H1 (cell line): ENCODE data around the gene FAAP100. TPM values are rescaled to one million over a fixed set of nuclear protein-coding genes. Genes with fewer than 3 reads are reported as not detected.

Source experiments
- CTCF ChIA-PET: fragments of 300-600 bp; sonication (Branson Sonifier 250); formaldehyde crosslinking; loops from one replicate; lab custom pipeline; 2021; ENCODE audit not compliant: partially characterized antibody; lab: Charles Lee
- POLR2A ChIA-PET: fragments of 300-600 bp; sonication (Branson Sonifier 250); formaldehyde crosslinking; loops from one replicate; lab custom pipeline; 2021; ENCODE audit warnings: inconsistent platforms; ENCODE audit not compliant: partially characterized antibody; lab: Charles Lee
- DNase-seq, 2 experiments: peaks; one replicate each; pipeline versions ENCODE4 v3.0.0 to v3.0.0-alpha.2; 2010 to 2022; ENCODE audit warnings: low spot score in 2 of 2, low read depth in 1 of 2, mixed read lengths in 1 of 2
- FAIRE-seq: peaks from 2 replicates; lab custom pipeline; 2011; peaks lifted over from hg19 to GRCh38; lab: Jason Lieb, UNC
- H2AFZ ChIP-seq: 2 replicates; pipeline ENCODE4 v1.8.1; 2012; ENCODE audit warnings: low read length, inconsistent platforms
- H2AK5ac ChIP-seq: 2 replicates; pipeline ENCODE4 v1.6.1; 2013; ENCODE audit warnings: low read depth, low read length
- H2BK120ac ChIP-seq: replicated peaks from 2 replicates; pipeline ENCODE3; 2013; ENCODE audit warnings: low read depth, low read length, inconsistent platforms
- H2BK12ac ChIP-seq: 2 replicates; pipeline ENCODE4 v1.6.1; 2013; ENCODE audit warnings: low read depth, low read length
- H2BK15ac ChIP-seq: 2 replicates; pipeline ENCODE4 v1.6.1; 2013; ENCODE audit warnings: low read length
- H2BK20ac ChIP-seq: 2 replicates; pipeline ENCODE4 v1.6.1; 2013; ENCODE audit warnings: low read length
- H2BK5ac ChIP-seq: 2 replicates; pipeline ENCODE4 v1.6.1; 2013; ENCODE audit warnings: low read depth, low read length
- H3K14ac ChIP-seq: 2 replicates; pipeline ENCODE4 v1.6.1; 2013; ENCODE audit warnings: inconsistent platforms; ENCODE audit not compliant: insufficient read length
- H3K18ac ChIP-seq: 2 replicates; pipeline ENCODE4 v1.6.1; 2013; ENCODE audit warnings: low read length; ENCODE audit errors: extremely low read depth
- H3K23ac ChIP-seq: 2 replicates; pipeline ENCODE4 v1.6.1; 2013; ENCODE audit warnings: inconsistent platforms; ENCODE audit not compliant: insufficient read length
- H3K23me2 ChIP-seq: 2 replicates; pipeline ENCODE4 v1.6.1; 2013; ENCODE audit warnings: low read depth, low read length
- H3K27ac ChIP-seq: 2 replicates; pipeline ENCODE4 v1.6.1; 2011; ENCODE audit warnings: low read depth, low read length, inconsistent platforms
- H3K27me3 ChIP-seq, 4 experiments: replicated peaks in 1 of 4; 1 replicate in 1 of 4; 2 replicates in 3 of 4; pipeline versions ENCODE4 v1.6.1 to v1.8.1; 2011 to 2013; ENCODE audit warnings: low read length in 3 of 4, mild to moderate bottlenecking in 3 of 4, inconsistent platforms in 2 of 4, mixed read lengths in 2 of 4, moderate library complexity in 1 of 4; ENCODE audit not compliant: control insufficient read depth in 3 of 4, insufficient read depth in 3 of 4; ENCODE audit errors: extremely low read depth in 1 of 4
- H3K36me3 ChIP-seq, 4 experiments: 2 replicates each; pipeline versions ENCODE4 v1.6.1 to v1.8.1; 2011 to 2013; ENCODE audit warnings: mild to moderate bottlenecking in 4 of 4, low read length in 3 of 4, moderate library complexity in 2 of 4, control low read depth in 1 of 4, inconsistent platforms in 1 of 4; ENCODE audit not compliant: insufficient read depth in 4 of 4, control insufficient read depth in 2 of 4
- H3K4ac ChIP-seq: replicated peaks from 2 replicates; pipeline ENCODE3; 2013; ENCODE audit warnings: low read length, low read depth, mixed read lengths, inconsistent platforms; ENCODE audit not compliant: insufficient read length
- H3K4me1 ChIP-seq, 4 experiments: replicated peaks in 1 of 4; 1 replicate in 1 of 4; 2 replicates in 3 of 4; pipeline versions ENCODE4 v1.6.1 to v1.8.1; 2011 to 2013; ENCODE audit warnings: low read length in 3 of 4, inconsistent platforms in 2 of 4, mixed read lengths in 1 of 4; ENCODE audit not compliant: insufficient read depth in 4 of 4, control insufficient read depth in 3 of 4
- H3K4me2 ChIP-seq, 2 experiments: 2 replicates each; pipeline versions ENCODE4 v1.6.1 to v1.8.1; 2011 to 2013; ENCODE audit warnings: low read depth in 2 of 2, low read length in 2 of 2, control low read depth in 1 of 2, inconsistent platforms in 1 of 2, mild to moderate bottlenecking in 1 of 2; ENCODE audit not compliant: insufficient read depth in 1 of 2
- H3K4me3 ChIP-seq, 4 experiments: fragments of 200-600, 300-600 bp in 1 of 4; sonication (generic), shearing (Covaris generic), sonication (Bioruptor Twin) in 1 of 4; 2 replicates each; pipeline versions ENCODE4 v1.5.1 to v1.8.1; 2011 to 2016; ENCODE audit warnings: low read length in 4 of 4, low read depth in 3 of 4, control low read depth in 2 of 4, inconsistent platforms in 2 of 4, mild to moderate bottlenecking in 2 of 4, mixed read lengths in 1 of 4, moderate library complexity in 1 of 4; ENCODE audit not compliant: insufficient read depth in 2 of 4; ENCODE audit errors: extremely low read depth in 1 of 4
- H3K56ac ChIP-seq: replicated peaks from 2 replicates; pipeline ENCODE3; 2013; ENCODE audit warnings: low read depth, mild to moderate bottlenecking, mixed read lengths, low read length, inconsistent platforms; ENCODE audit not compliant: insufficient read length
- H3K79me1 ChIP-seq: 2 replicates; pipeline ENCODE4 v1.6.1; 2013; ENCODE audit warnings: low read depth, low read length, control low read depth
- H3K79me2 ChIP-seq, 2 experiments: 2 replicates each; pipeline versions ENCODE4 v1.6.1 to v1.8.1; 2012 to 2013; ENCODE audit warnings: low read length in 2 of 2, mild to moderate bottlenecking in 2 of 2, inconsistent platforms in 1 of 2; ENCODE audit not compliant: insufficient read depth in 2 of 2, control insufficient read depth in 1 of 2
- H3K9ac ChIP-seq, 4 experiments: replicated peaks in 1 of 4; 1 replicate in 1 of 4; 2 replicates in 3 of 4; pipeline versions ENCODE4 v1.6.1 to v1.8.1; 2011 to 2013; ENCODE audit warnings: low read depth in 3 of 4, low read length in 3 of 4, control low read depth in 2 of 4, mild to moderate bottlenecking in 2 of 4, moderate library complexity in 2 of 4, inconsistent platforms in 1 of 4; ENCODE audit errors: extremely low read depth in 1 of 4
- H3K9me3 ChIP-seq, 2 experiments: 2 replicates each; pipeline versions ENCODE4 v1.6.1 to v1.8.1; 2012 to 2013; ENCODE audit warnings: mild to moderate bottlenecking in 2 of 2, moderate library complexity in 2 of 2, control low read depth in 1 of 2, inconsistent platforms in 1 of 2, low read depth in 1 of 2, low read length in 1 of 2, mixed read lengths in 1 of 2; ENCODE audit not compliant: insufficient read depth in 2 of 2
- H4K20me1 ChIP-seq, 2 experiments: replicated peaks in 1 of 2; 2 replicates each; pipeline versions ENCODE3 to v1.8.1; 2011 to 2013; ENCODE audit warnings: inconsistent platforms in 2 of 2, low read length in 2 of 2, mild to moderate bottlenecking in 1 of 2; ENCODE audit not compliant: insufficient read depth in 2 of 2, control insufficient read depth in 1 of 2
- H4K5ac ChIP-seq: 2 replicates; pipeline ENCODE4 v1.6.1; 2013; ENCODE audit warnings: low read length, low read depth, mixed read lengths, inconsistent platforms; ENCODE audit not compliant: insufficient read length
- H4K8ac ChIP-seq: 2 replicates; pipeline ENCODE4 v1.8.0; 2013; ENCODE audit warnings: mild to moderate bottlenecking, moderate library complexity, low read length, inconsistent platforms; ENCODE audit not compliant: insufficient read depth; ENCODE audit errors: extremely low read depth
- H4K91ac ChIP-seq: replicated peaks from 2 replicates; pipeline ENCODE3; 2013; ENCODE audit warnings: low read length, mixed read lengths, inconsistent platforms; ENCODE audit not compliant: insufficient read length
- ASH2L ChIP-seq: fragments of 200-600, 300-600 bp; sonication (generic); IDR thresholded peaks from one replicate; pipeline ENCODE4 v1.7.1; 2017; ENCODE audit warnings: low read length
- CHD1 ChIP-seq: IDR thresholded peaks from 2 replicates; pipeline ENCODE4 v1.6.1; 2012; ENCODE audit warnings: low read depth, low read length, improper control_type of control experiment
- EGR1 ChIP-seq: IDR thresholded peaks from 2 replicates; pipeline ENCODE4 v1.6.1; 2011; ENCODE audit warnings: low read depth, low read length, borderline replicate concordance
- FOSL1 ChIP-seq: IDR thresholded peaks from 2 replicates; pipeline ENCODE4 v1.6.1; 2011; ENCODE audit warnings: mild to moderate bottlenecking, low read depth, low read length, moderate library complexity; ENCODE audit not compliant: insufficient read depth
- GTF2F1 ChIP-seq: IDR thresholded peaks from 2 replicates; pipeline ENCODE4 v1.6.1; 2012; ENCODE audit warnings: low read depth, low read length, improper control_type of control experiment, borderline replicate concordance
- HDAC2 ChIP-seq, 2 experiments: fragments of 300-600 bp in 1 of 2; sonication (generic) in 1 of 2; IDR thresholded peaks; 2 replicates each; pipeline ENCODE4 v1.6.1; 2011 to 2012; ENCODE audit warnings: low read depth in 2 of 2, low read length in 2 of 2, mild to moderate bottlenecking in 2 of 2, moderate library complexity in 2 of 2, borderline replicate concordance in 1 of 2, inconsistent platforms in 1 of 2
- POU5F1 ChIP-seq: IDR thresholded peaks from 2 replicates; pipeline ENCODE4 v1.6.1; 2011; ENCODE audit warnings: low read depth, mild to moderate bottlenecking, low read length, moderate library complexity
- RBBP5 ChIP-seq: IDR thresholded peaks from 2 replicates; pipeline ENCODE4 v1.7.1; 2012; ENCODE audit warnings: low read depth, mild to moderate bottlenecking, inconsistent platforms, low read length, moderate library complexity, borderline replicate concordance
- RXRA ChIP-seq: IDR thresholded peaks from 2 replicates; pipeline ENCODE4 v1.6.1; 2011; ENCODE audit warnings: low read depth, mild to moderate bottlenecking, low read length, moderate library complexity; ENCODE audit not compliant: insufficient read depth
- SP2 ChIP-seq: IDR thresholded peaks from 2 replicates; pipeline ENCODE4 v1.6.1; 2012; ENCODE audit warnings: mild to moderate bottlenecking, low read length, inconsistent platforms
- TBP ChIP-seq: IDR thresholded peaks from 2 replicates; pipeline ENCODE4 v1.6.1; 2011; ENCODE audit warnings: low read depth, low read length, improper control_type of control experiment
- TCF12 ChIP-seq: IDR thresholded peaks from 2 replicates; pipeline ENCODE4 v1.6.1; 2011; ENCODE audit warnings: low read depth, mild to moderate bottlenecking, low read length
- TEAD4 ChIP-seq: IDR thresholded peaks from 2 replicates; pipeline ENCODE4 v1.6.1; 2012; ENCODE audit warnings: low read depth, low read length, inconsistent platforms, mixed read lengths
- WGBS, 2 experiments: shearing (Covaris generic) in 1 of 2; methylation state at CpG; one replicate each; pipeline versions ENCODE4 v1.1.6 to v1.1.7; 2013 to 2015; ENCODE audit warnings: low lambda C conversion rate in 2 of 2, mixed read lengths in 2 of 2, inconsistent platforms in 1 of 2, low coverage in 1 of 2, missing lambda C conversion rate in 1 of 2; ENCODE audit not compliant: insufficient replicate concordance in 2 of 2, insufficient coverage in 1 of 2, insufficient read length in 1 of 2; ENCODE audit errors: extremely low coverage in 1 of 2, missing lambda C conversion rate in 1 of 2; 5-methylcytosine and 5-hydroxymethylcytosine counted together
- polyA plus RNA-seq, 7 experiments: library from polyadenylated mRNA; depleted of rRNA in 3 of 7; stranded (reverse) in 5 of 7; unstranded in 2 of 7; fragments of >200 nt in 5 of 7; fragments of 200-250 nt in 2 of 7; gene quantifications; 1 replicate in 5 of 7; 2 replicates in 1 of 7; 4 replicates in 1 of 7; pipeline versions ENCODE4 v1.2.1 to v1.2.3, GENCODE V29; 2011 to 2013; ENCODE audit warnings: missing spikeins in 2 of 7, mixed read lengths in 2 of 7
- total RNA-seq: library from RNA; stranded (reverse); fragmentation: NEBNext Ultra II Directional; extraction: Animal tissue kit (Norgen Biotek cat#: 25700); gene quantifications from 2 replicates; pipeline ENCODE4 v1.2.1, GENCODE V29; 2021

The FAAP100 gene
- total and polyA plus RNA-seq, 2 of the 8 experiments (the other 6 are each of a cell fraction or from before 2014, with no cell fraction given), result 23.2 to 41.8 TPM

DNA sequence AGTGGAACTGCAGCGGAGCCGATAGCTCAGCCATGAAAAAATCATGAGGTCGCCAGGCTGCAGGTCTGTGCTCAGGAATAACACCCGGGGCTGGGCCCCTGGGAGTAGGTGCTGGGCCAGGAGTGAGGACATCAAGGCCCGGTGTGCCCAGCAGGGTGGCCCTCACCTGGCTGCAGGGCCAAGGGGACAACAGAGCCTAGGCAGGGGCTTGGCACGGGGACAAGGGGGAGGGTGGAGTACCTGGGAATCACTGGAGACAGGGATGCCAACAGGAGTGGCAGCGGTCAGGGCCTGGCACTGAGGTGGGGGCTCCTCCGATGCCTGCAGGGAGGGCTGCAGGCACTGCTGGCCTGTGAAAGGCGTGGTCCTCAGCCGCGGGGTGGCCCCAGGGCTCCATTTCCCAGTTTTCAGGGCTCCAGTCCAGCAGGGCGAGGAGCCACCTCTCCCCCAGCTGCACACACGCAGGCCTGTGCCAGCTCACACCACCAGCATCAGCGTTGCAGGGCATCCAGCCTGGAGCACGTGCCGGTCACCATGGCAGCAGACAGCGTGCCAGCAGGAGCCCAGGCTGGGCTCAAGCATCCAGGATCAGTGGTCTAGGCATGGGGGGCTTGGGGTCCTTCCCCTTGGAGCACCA, 28.6 kb downstream of the FAAP100 start:
- no peak overlapping the region for H3K56ac ChIP-seq
- H3K27me3 ChIP-seq, result peaks cover 0 to 33% (median 20%) of the 10 kb centered on the region in 4 experiments; a peak in 5 of 7 replicates
- H3K27ac ChIP-seq, result no peak overlapping the region
- CTCF ChIA-PET, result interaction anchor here (0.6 to 2.5 kb wide), 29 partner anchors 10 to 402 kb away, joined by 3 to 13 read pairs (median 5); partner anchors contain the start of gene BAHCC1
- POLR2A ChIA-PET, result interaction anchor here (1.0 to 30.5 kb wide), 6 partner anchors 11 to 273 kb away, joined by 3 to 1004 read pairs (median 4); partner anchors contain the start of gene ACTG1
- no peak overlapping the region for H2AK5ac ChIP-seq
- H2BK5ac ChIP-seq, result no peak overlapping the region
- H3K4me2 ChIP-seq, result peak overlapping the region; percentile 24 to 43; a peak in 2 of 4 replicates
- H4K91ac ChIP-seq, result peak overlapping the region; percentile 84
- H4K20me1 ChIP-seq, result peaks cover 2 to 5% of the 10 kb centered on the region in 2 experiments
- peaks cover 0 to 33% (median 17%) of the 10 kb centered on the region in 4 experiments; a peak in 6 of 7 replicates for H3K4me1 ChIP-seq
- no peak overlapping the region for H2BK120ac ChIP-seq
- H3K23ac ChIP-seq, result no peak overlapping the region
- H4K8ac ChIP-seq, result no peak overlapping the region
- H2BK20ac ChIP-seq, result peak overlapping the region; percentile 80; the same call in 1 of the 2 replicates
- H3K4me3 ChIP-seq, result peak overlapping the region in 1 of 4 experiments; percentile 18; a peak in 1 of 8 replicates
- 76% methylated on average over 16 of the region's 17 CpGs; no CpG with 5 or more reads in 1 of the 2 experiments for WGBS, 2 experiments
- H3K4ac ChIP-seq, result no peak overlapping the region
- no peak overlapping the region for H3K14ac ChIP-seq
- H3K79me1 ChIP-seq, result no peaks in the 10 kb centered on the region
- peak overlapping the region; percentile 71; the same call in 1 of the 2 replicates for H3K18ac ChIP-seq
- FAIRE-seq (no peak), DNase-seq (no peak)
- H2AFZ ChIP-seq, result no peak overlapping the region
- no peak overlapping the region for H4K5ac ChIP-seq
- H3K79me2 ChIP-seq, result no peaks in the 10 kb centered on the region
- H3K23me2 ChIP-seq, result peaks cover 13% of the 10 kb centered on the region; the same call in 1 of the 2 replicates
- peak overlapping the region; percentile 71; the same call in 1 of the 2 replicates for H2BK12ac ChIP-seq
- no peaks in the 10 kb centered on the region for H3K9me3 ChIP-seq
- no peak overlapping the region; the same call in 1 of the 2 replicates for H2BK15ac ChIP-seq
- H3K36me3 ChIP-seq, result no peaks in the 10 kb centered on the region
- no peak overlapping the region for H3K9ac ChIP-seq
- TF ChIP-seq TCF12 (no peak), RXRA (no peak), ASH2L (no peak), RBBP5 (no peak), CHD1 (no peak), FOSL1 (no peak), GTF2F1 (no peak), EGR1 (no peak), TEAD4 (no peak), HDAC2 (IDR thresholded peaks at IDR 0.05; ENCODE audit: borderline replicate concordance in 1 of 2, low read depth in 2 of 2, low read length in 2 of 2) (no peak), SP2 (no peak), POU5F1 (no peak), TBP (no peak)
